Renal cortex interstitium (tissue), 11 donors: ENCODE data around the gene SELPLG. TPM values are rescaled to one million over a fixed set of nuclear protein-coding genes. Genes with fewer than 3 reads are reported as not detected.
A peak's percentile ranks its signal among the peaks of the same experiment; 100 is the strongest.

Experiments
- DNase-seq, 11 donors: peaks; one replicate each; pipeline ENCODE4 v3.0.0-alpha.2; 2013; ENCODE audit warnings: low read depth in 9 of 11, low spot score in 4 of 11; ENCODE audit errors: extremely low read depth in 1 of 11
- polyA plus RNA-seq, 3 donors: library from polyadenylated mRNA; unstranded; fragments of 120-200 nt; gene quantifications; one replicate each; pipeline ENCODE4 v1.2.1, GENCODE V29; 2013; ENCODE audit not compliant: insufficient read length in 3 of 3

Gene SELPLG
- polyA plus RNA-seq, 3 donors = 1.7 to 2.5 (median 2.3) TPM

- no peak for DNase-seq
These were observed 21.7 kb downstream of the SELPLG start for GRCh38 chr12:108611884-108612415.

GRCh38 chr12:108610856-108611605 is 22.7 kb downstream of the SELPLG start:
- no peak for DNase-seq

- no peak for DNase-seq
These were observed 23.3 kb downstream of the SELPLG start for GRCh38 chr12:108610336-108610815.

GRCh38 chr12:108609537-108610335 is 24.0 kb downstream of the SELPLG start:
- peak in 9 of 11 donors; percentile 65 to 86 (median 80) for DNase-seq

- no peak for DNase-seq
These were observed 25.1 kb downstream of the SELPLG start for GRCh38 chr12:108608616-108609015.

GRCh38 chr12:108607981-108608600 is 25.6 kb downstream of the SELPLG start:
- no peak for DNase-seq

- DNase-seq = no peak
These were observed 27.2 kb downstream of the SELPLG start for GRCh38 chr12:108606492-108606891.

- no peak for DNase-seq
These were observed 27.8 kb downstream of the SELPLG start for GRCh38 chr12:108605690-108606406.

- no peak for DNase-seq
These were observed 28.5 kb downstream of the SELPLG start for GRCh38 chr12:108605000-108605689.

- no peak for DNase-seq
These were observed 29.3 kb downstream of the SELPLG start for GRCh38 chr12:108604208-108604941.

- no peak for DNase-seq
These were observed 30.0 kb downstream of the SELPLG start for GRCh38 chr12:108603743-108604142.

GRCh38 chr12:108602976-108603704 is 30.6 kb downstream of the SELPLG start:
- DNase-seq = no peak

- no peak for DNase-seq
These were observed 31.4 kb downstream of the SELPLG start for GRCh38 chr12:108602209-108602705.

- no peak for DNase-seq
These were observed 33.0 kb downstream of the SELPLG start for GRCh38 chr12:108600702-108601007.

GRCh38 chr12:108599948-108600701 is 33.6 kb downstream of the SELPLG start:
- DNase-seq = no peak

- DNase-seq = no peak
These were observed 34.2 kb downstream of the SELPLG start for GRCh38 chr12:108599541-108599940.
